Colonic mucosa (tissue), 4 donors: Measurements from ENCODE around the gene THBS2. TPM values are rescaled to one million over a fixed set of nuclear protein-coding genes. Genes with fewer than 3 reads are reported as not detected.

ENCODE experiments used
- DNase-seq: peaks from one replicate; pipeline ENCODE4 v3.0.0-alpha.2; 2020
- H3K27ac ChIP-seq: fragments of 200-600 bp; one replicate; pipeline ENCODE4 v1.8.0; 2021
- H3K27me3 ChIP-seq: fragments of 200-600 bp; one replicate; pipeline ENCODE4 v1.8.0; 2021
- H3K36me3 ChIP-seq: fragments of 200-600 bp; one replicate; pipeline ENCODE4 v1.8.0; 2021
- H3K4me1 ChIP-seq: fragments of 200-600 bp; one replicate; pipeline ENCODE4 v1.8.0; 2021; ENCODE audit warnings: mild to moderate bottlenecking
- H3K4me3 ChIP-seq: fragments of 200-600 bp; one replicate; pipeline ENCODE4 v1.8.0; 2021
- H3K9ac ChIP-seq, 2 donors: one replicate each; pipeline ENCODE4 v1.7.0; 2013; ENCODE audit warnings: control low read depth in 2 of 2, low read depth in 2 of 2, low read length in 2 of 2
- H3K9me3 ChIP-seq: fragments of 200-600 bp; one replicate; pipeline ENCODE4 v1.8.0; 2021
- intact Hi-C: fragments of 100-400 bp; cut with DNase I; formaldehyde crosslinking; loops from one replicate; pipeline ENCODE4 v1.14.1; 2022
- total RNA-seq, 2 donors: library from RNA; stranded (reverse); fragmentation: NEBNext Ultra II Directional in 1 of 2; extraction: Animal tissue kit (Norgen Biotek cat#: 25700) in 1 of 2; gene quantifications; one replicate each; pipeline ENCODE4 v1.2.1, GENCODE V29; 2021
- TF ChIP-seq, protein P1 (sequence below): fragments of 200-600 bp; IDR thresholded peaks from one replicate; pipeline ENCODE4 v1.8.0; 2022; ENCODE audit warnings: antibody characterized with exemption, mild to moderate bottlenecking
- donor health status: healthy.
- donor health status: DM: no; HTN: no; CAD: no.
- donor health status: DM: no; HTN: no; CAD: no.

THBS2 gene
- total RNA-seq, 2 donors from 2014 or later, result 1.9 to 5.3 TPM

- Histone ChIP-seq H3K4me1 (no peaks in the 10 kb centered on the region), H3K27me3 (no peaks in the 10 kb centered on the region), H3K27ac (no peak overlapping the region), H3K36me3 (no peaks in the 10 kb centered on the region), H3K9ac (no peak overlapping the region), H3K9me3 (no peaks in the 10 kb centered on the region), H3K4me3 (no peak overlapping the region)
- intact Hi-C loops, result no loop called here
- TF ChIP-seq, protein P1, sequence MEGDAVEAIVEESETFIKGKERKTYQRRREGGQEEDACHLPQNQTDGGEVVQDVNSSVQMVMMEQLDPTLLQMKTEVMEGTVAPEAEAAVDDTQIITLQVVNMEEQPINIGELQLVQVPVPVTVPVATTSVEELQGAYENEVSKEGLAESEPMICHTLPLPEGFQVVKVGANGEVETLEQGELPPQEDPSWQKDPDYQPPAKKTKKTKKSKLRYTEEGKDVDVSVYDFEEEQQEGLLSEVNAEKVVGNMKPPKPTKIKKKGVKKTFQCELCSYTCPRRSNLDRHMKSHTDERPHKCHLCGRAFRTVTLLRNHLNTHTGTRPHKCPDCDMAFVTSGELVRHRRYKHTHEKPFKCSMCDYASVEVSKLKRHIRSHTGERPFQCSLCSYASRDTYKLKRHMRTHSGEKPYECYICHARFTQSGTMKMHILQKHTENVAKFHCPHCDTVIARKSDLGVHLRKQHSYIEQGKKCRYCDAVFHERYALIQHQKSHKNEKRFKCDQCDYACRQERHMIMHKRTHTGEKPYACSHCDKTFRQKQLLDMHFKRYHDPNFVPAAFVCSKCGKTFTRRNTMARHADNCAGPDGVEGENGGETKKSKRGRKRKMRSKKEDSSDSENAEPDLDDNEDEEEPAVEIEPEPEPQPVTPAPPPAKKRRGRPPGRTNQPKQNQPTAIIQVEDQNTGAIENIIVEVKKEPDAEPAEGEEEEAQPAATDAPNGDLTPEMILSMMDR, result no peak
- no peak for DNase-seq
Measured at GRCh38 chr6:169177516-169178166, 76.0 kb downstream of the THBS2 start.

GRCh38 chr6:169176361-169176991 lies 77.2 kb downstream of the THBS2 start:
- H3K36me3 ChIP-seq, result no peaks in the 10 kb centered on the region
- H3K9ac ChIP-seq, result no peak overlapping the region
- no peaks in the 10 kb centered on the region for H3K9me3 ChIP-seq
- H3K4me3 ChIP-seq, result no peak overlapping the region
- H3K4me1 ChIP-seq, result no peaks in the 10 kb centered on the region
- no peaks in the 10 kb centered on the region for H3K27me3 ChIP-seq
- intact Hi-C loops, result no loop called here
- no peak for DNase-seq
- H3K27ac ChIP-seq, result no peak overlapping the region
- TF ChIP-seq, protein P1, result no peak

DNA sequence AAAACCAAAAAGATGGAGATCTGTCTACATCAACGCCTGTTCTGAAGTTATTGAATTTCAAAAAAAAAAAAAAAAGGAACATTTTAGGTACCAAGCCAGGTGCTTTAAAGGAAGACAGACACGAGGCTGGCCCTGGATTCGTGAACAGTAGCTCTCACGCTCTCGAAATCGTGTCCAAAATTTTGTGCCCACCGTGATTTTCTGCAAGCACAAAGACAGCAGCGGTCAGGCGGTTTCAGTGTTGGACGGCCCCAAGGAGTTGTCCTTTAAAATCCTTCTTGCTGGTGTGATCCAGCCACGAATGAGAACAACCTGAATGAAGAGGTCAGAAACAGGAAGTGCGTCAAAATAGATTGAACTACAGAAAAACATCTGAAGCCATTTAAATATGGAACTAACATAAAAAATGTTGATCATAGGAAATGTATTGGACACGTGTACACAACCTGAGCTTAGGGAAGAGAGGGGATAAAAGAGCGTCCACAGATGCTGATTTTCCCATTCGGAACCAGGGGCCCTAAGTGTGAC lies 78.2 kb downstream of the THBS2 start:
- DNase-seq, result no peak
- TF ChIP-seq, protein P1, result no peak

DNA sequence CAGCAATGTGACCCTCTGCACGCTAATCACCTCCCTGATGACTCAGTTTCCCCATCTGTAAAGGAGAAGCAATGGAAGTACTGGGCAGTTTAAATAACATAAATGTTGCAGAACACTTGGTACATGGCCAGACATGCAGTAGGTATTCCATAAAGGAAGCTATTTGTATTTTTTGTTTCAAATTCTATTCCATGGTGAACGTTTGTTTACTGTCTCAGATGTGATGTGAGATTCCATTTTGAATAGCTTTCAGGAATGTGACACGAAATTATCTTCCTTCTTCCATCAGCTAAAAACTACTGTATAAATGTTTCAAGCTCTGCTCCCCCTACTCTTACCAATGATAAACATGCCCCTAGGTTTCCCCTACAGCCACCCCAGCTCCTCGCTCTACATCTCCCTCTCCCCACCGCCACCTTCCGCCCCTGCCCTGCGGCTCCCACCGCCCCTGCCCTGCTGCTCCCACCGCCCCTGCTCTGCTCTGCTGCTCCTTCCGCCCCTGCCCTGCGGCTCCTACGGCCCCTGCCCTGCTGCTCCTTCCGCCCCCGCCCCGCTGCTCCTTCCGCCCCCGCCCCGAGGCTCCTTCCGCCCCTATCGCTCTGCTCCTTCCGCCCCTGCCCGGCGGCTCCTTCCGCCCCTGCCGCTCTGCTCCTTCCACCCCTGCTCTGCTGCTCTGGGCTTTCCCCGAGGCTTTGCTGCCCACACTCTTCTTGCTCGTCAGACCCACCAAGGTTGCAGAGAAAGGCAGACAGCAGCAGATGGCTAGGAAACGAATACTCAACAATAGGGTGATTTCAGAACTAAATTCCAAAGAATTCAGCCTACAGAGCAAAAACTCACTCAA lies 78.9 kb downstream of the THBS2 start:
- H3K27ac ChIP-seq, result no peak overlapping the region
- TF ChIP-seq, protein P1, result no peak
- H3K4me3 ChIP-seq, result no peak overlapping the region
- no peak for DNase-seq
- intact Hi-C loops, result no loop called here
- H3K36me3 ChIP-seq, result no peaks in the 10 kb centered on the region
- H3K9me3 ChIP-seq, result no peaks in the 10 kb centered on the region
- no peaks in the 10 kb centered on the region for H3K27me3 ChIP-seq
- H3K4me1 ChIP-seq, result no peaks in the 10 kb centered on the region
- no peak overlapping the region for H3K9ac ChIP-seq

More for the DNA sequence above, 78.2 kb downstream of the THBS2 start:
- intact Hi-C loops, result no loop called here
- no peaks in the 10 kb centered on the region for H3K27me3 ChIP-seq
- no peak overlapping the region for H3K9ac ChIP-seq
- no peaks in the 10 kb centered on the region for H3K4me1 ChIP-seq
- H3K9me3 ChIP-seq, result no peaks in the 10 kb centered on the region
- no peak overlapping the region for H3K27ac ChIP-seq
- H3K36me3 ChIP-seq, result no peaks in the 10 kb centered on the region
- no peak overlapping the region for H3K4me3 ChIP-seq

- intact Hi-C loops, result no loop called here
- Histone ChIP-seq H3K36me3 (no peaks in the 10 kb centered on the region), H3K27ac (no peak overlapping the region), H3K4me1 (no peaks in the 10 kb centered on the region), H3K27me3 (no peaks in the 10 kb centered on the region), H3K9ac (no peak overlapping the region), H3K9me3 (no peaks in the 10 kb centered on the region), H3K4me3 (no peak overlapping the region)
- TF ChIP-seq, protein P1, result no peak
- no peak for DNase-seq
Measured at GRCh38 chr6:169173532-169174268, 79.9 kb downstream of the THBS2 start.
